Uterus (tissue), 4 donors: Measurements from ENCODE around the gene GATAD2B. TPM values are rescaled to one million over a fixed set of nuclear protein-coding genes. Genes with fewer than 3 reads are reported as not detected.

Source experiments
- DNase-seq, 2 donors: peaks; one replicate each; pipeline ENCODE4 v3.0.0-alpha.2; 2019 to 2020
- H3K27ac ChIP-seq, 2 donors: fragments of 200-600 bp; sonication (generic); 1 replicate in 1 of 2; 2 replicates in 1 of 2; pipeline ENCODE4 v1.5.1; 2016 to 2018
- H3K27me3 ChIP-seq, 2 donors: fragments of 200-600 bp; sonication (generic); one replicate each; pipeline ENCODE4 v1.5.1; 2018 to 2019; ENCODE audit warnings: control low read depth in 1 of 2
- H3K36me3 ChIP-seq, 2 donors: fragments of 200-600 bp; sonication (generic); one replicate each; pipeline ENCODE4 v1.5.1; 2019; ENCODE audit warnings: control low read depth in 1 of 2
- H3K4me1 ChIP-seq, 2 donors: fragments of 200-600 bp; sonication (generic); one replicate each; pipeline ENCODE4 v1.5.1; 2018 to 2019; ENCODE audit warnings: control low read depth in 1 of 2
- H3K4me3 ChIP-seq, 2 donors: fragments of 200-600 bp; sonication (generic); 1 replicate in 1 of 2; 2 replicates in 1 of 2; pipeline ENCODE4 v1.5.1; 2018 to 2019; ENCODE audit warnings: mild to moderate bottlenecking in 1 of 2
- H3K9me3 ChIP-seq, 2 donors: fragments of 200-600 bp; sonication (generic); one replicate each; pipeline ENCODE4 v1.5.1; 2019; ENCODE audit warnings: control low read depth in 1 of 2
- POLR2A ChIP-seq, 2 donors: fragments of 450-650 bp; IDR thresholded peaks; one replicate each; pipeline ENCODE4 v1.6.1; 2016; ENCODE audit warnings: antibody characterized with exemption in 2 of 2, mild to moderate bottlenecking in 1 of 2, moderate library complexity in 1 of 2
- intact Hi-C: fragments of 100-400 bp; cut with DNase I; formaldehyde crosslinking; loops from one replicate; pipeline ENCODE4 v1.15.1; 2023; ENCODE audit warnings: low total_unique reads
- total RNA-seq, 4 donors: library from RNA; depleted of rRNA in 3 of 4; stranded (reverse); fragments of >200 nt in 3 of 4; gene quantifications; one replicate each; pipeline versions ENCODE4 v1.1.0 to v1.2.4, GENCODE V29; 2014 to 2023
- TF ChIP-seq, protein P1 (sequence below), 4 experiments: fragments of 200-600 bp in 2 of 4; fragments of 450-650 bp in 2 of 4; sonication (generic) in 2 of 4; IDR thresholded peaks; one replicate each; pipeline ENCODE4 v1.5.1; 2016 to 2019; ENCODE audit warnings: antibody characterized with exemption in 4 of 4, mild to moderate bottlenecking in 2 of 4, moderate library complexity in 1 of 4
- donor health status: DM: yes; HTN: yes; CAD: no.

Gene GATAD2B
- 10 to 100 TPM in 3 of 4 donors, 1 to 10 TPM in 1; 7.1 to 79.0 (median 26.6) TPM for total RNA-seq

DNA sequence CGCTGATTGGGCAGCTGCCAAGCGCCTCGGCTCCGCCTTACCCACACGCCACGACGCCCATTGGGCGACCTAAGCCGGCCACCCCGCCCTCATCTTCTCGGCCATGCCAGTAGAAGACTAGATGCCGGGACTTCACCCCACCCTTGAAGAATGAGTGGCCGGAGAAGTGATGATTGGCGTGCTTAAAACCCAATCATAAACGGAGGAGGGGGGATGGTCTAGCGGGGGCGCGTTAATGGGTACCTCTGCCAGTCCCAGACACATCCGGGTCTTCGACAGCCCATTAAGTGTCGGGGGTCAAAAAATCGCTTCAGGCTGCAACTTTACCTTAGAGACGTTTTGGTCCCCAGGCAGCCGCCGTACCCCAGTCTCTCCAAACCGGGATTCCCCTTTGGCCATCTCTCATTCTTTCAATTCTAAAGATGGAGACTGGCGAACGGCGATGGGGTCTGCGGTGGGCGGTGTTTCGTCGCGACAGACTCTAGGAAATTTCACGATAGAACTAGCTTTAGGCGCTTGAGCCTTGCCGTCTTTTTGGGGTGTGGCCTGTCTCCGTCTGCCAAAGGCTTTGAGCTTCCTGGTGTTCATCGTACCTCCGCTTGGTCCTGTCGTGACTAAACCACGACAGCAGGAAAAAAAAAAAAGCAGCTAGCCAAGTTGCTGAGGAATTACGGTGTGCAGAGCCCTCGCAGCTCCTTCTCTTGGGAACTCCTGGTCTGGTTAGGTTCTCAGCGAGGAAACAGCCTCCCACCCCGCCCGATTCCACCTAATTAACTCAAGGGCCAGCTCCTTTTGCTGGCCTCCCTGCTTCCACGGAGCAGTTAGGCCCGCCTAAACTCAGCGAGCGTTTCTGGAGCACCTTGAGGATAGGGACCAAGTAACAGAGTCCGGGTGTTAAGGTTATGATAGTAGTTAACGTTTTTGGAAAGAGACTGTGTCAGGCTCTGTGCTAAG is at the start of gene GATAD2B:
Gene GATAD2B, minus strand, starts transcription at position 1 of the 954 bp plus-strand sequence. CDS start 94,625 bp downstream, outside the sequence.
- peak; percentile 98 to 100 for DNase-seq
- Histone ChIP-seq H3K27ac (peak within 1 kb of the TSS; percentile 88 to 97), H3K4me3 (peak within 1 kb of the TSS; percentile 67 to 95), H3K36me3 (no peaks in the 10 kb centered on the region), H3K9me3 (no peaks in the 10 kb centered on the region), H3K4me1 (peaks cover 1 to 13% of the 10 kb centered on the region in 2 donors), H3K27me3 (no peaks in the 10 kb centered on the region)
- TF ChIP-seq, protein P1, sequence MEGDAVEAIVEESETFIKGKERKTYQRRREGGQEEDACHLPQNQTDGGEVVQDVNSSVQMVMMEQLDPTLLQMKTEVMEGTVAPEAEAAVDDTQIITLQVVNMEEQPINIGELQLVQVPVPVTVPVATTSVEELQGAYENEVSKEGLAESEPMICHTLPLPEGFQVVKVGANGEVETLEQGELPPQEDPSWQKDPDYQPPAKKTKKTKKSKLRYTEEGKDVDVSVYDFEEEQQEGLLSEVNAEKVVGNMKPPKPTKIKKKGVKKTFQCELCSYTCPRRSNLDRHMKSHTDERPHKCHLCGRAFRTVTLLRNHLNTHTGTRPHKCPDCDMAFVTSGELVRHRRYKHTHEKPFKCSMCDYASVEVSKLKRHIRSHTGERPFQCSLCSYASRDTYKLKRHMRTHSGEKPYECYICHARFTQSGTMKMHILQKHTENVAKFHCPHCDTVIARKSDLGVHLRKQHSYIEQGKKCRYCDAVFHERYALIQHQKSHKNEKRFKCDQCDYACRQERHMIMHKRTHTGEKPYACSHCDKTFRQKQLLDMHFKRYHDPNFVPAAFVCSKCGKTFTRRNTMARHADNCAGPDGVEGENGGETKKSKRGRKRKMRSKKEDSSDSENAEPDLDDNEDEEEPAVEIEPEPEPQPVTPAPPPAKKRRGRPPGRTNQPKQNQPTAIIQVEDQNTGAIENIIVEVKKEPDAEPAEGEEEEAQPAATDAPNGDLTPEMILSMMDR (IDR thresholded peaks at IDR 0.05), result no peak
- no peak for TF ChIP-seq POLR2A (IDR thresholded peaks at IDR 0.05)
- intact Hi-C loops, result no loop called here

DNA sequence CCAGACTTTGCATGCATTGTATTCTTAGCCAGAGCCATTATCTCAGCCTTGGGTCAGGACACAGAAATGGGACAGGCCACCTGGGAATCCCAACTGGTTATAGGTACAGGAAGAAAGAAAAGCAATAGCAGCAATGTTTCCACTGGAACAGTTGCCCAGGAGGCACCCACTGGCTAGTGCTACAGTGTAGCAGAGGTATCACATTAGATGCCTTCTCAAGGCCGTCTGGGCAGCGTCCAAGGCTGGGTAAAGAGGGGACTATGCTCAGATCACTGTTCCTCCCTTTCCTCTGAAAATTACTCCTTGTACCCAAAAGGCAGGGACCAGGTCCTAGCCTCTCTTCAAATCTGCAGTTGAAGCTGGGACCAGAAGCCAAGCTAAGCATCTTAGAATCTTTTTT is 47.6 kb upstream of the GATAD2B start:
- intact Hi-C loops, result loop anchor here (10.0 kb wide), 1 partner anchor 176 kb away; no protein-coding TSS in a partner anchor
- H3K4me3 ChIP-seq, result no peak overlapping the region
- TF ChIP-seq POLR2A (IDR thresholded peaks at IDR 0.05), result no peak
- TF ChIP-seq, protein P1 (IDR thresholded peaks at IDR 0.05), result no peak

DNA sequence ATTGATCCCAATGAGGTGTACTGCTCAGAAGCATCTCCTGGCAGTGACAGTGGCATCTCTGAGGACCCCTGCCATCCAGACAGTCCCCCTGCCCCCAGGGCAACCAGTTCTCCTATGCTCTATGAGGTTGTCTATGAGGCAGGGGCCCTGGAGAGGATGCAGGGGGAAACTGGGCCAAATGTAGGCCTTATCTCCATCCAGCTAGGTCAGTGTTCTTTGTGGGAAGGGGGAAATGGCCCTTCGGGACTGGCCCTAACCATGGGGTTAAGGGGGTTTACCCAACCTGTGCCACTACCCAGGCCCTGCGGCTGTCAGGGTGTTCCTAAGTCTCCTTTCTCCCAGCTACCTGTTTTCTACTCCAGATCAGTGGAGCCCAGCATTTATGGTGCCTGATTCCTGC is 46.2 kb upstream of the GATAD2B start:
- Histone ChIP-seq H3K27ac (no peak overlapping the region), H3K36me3 (no peaks in the 10 kb centered on the region), H3K27me3 (no peaks in the 10 kb centered on the region), H3K9me3 (no peaks in the 10 kb centered on the region), H3K4me1 (peaks cover 0 to 3% of the 10 kb centered on the region in 2 donors), H3K4me3 (no peak overlapping the region)
- TF ChIP-seq, protein P1 (IDR thresholded peaks at IDR 0.05), result no peak
- no peak for TF ChIP-seq POLR2A (IDR thresholded peaks at IDR 0.05)
- intact Hi-C loops, result no loop called here
- no peak for DNase-seq

More for the DNA sequence above, 47.6 kb upstream of the GATAD2B start:
- Histone ChIP-seq H3K9me3 (no peaks in the 10 kb centered on the region), H3K27me3 (no peaks in the 10 kb centered on the region), H3K27ac (no peak overlapping the region), H3K36me3 (no peaks in the 10 kb centered on the region), H3K4me1 (peaks cover 0 to 3% of the 10 kb centered on the region in 2 donors)
- no peak for DNase-seq

DNA sequence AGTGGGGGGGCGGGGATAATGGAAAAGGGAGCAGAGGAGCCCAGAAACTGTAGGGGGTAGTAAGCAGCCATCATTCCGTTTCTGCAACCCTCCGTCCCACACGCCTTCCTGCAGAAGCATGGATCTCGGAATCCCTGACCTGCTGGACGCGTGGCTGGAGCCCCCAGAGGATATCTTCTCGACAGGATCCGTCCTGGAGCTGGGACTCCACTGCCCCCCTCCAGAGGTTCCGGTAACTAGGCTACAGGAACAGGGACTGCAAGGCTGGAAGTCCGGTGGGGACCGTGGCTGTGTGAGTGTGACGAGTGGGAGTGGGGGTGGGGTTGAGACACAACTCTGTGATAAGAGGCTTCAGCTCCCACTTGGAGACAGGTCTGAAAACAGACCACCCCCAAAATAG is 45.6 kb upstream of the GATAD2B start:
- H3K27me3 ChIP-seq, result no peaks in the 10 kb centered on the region
- TF ChIP-seq, protein P1 (IDR thresholded peaks at IDR 0.05), result no peak
- TF ChIP-seq POLR2A (IDR thresholded peaks at IDR 0.05), result no peak
- peak overlapping the region; percentile 89 to 91 for H3K27ac ChIP-seq
- no peaks in the 10 kb centered on the region for H3K9me3 ChIP-seq
- no peaks in the 10 kb centered on the region for H3K36me3 ChIP-seq
- peaks cover 0 to 3% of the 10 kb centered on the region in 2 donors for H3K4me1 ChIP-seq
- H3K4me3 ChIP-seq, result peak overlapping the region; percentile 55 to 74
- DNase-seq, result no peak
- intact Hi-C loops, result no loop called here

DNA sequence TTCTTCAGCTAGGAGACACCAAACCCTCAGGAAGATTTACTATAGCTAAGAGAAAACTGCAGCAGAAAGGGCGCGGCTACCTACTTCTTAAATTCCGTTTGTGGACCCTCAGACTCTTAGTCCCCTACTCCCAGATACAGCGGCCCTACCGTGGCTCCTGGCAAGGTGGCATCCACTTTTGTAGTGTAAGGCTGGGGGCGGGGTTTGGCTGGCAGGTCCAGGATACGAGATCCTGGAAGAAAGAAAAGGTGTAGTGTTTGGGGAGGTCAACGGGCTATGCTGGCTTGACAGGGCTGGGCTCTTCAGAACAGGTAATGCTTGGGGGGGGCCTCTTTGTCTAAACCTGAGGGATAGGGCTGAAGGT is 45.2 kb upstream of the GATAD2B start:
- TF ChIP-seq, protein P1 (IDR thresholded peaks at IDR 0.05), result no peak
- TF ChIP-seq POLR2A (IDR thresholded peaks at IDR 0.05), result no peak
- peak; percentile 47 to 59 for DNase-seq
- peak overlapping the region; percentile 55 to 74 for H3K4me3 ChIP-seq
- peak overlapping the region; percentile 89 to 91 for H3K27ac ChIP-seq
- peaks cover 0 to 3% of the 10 kb centered on the region in 2 donors for H3K4me1 ChIP-seq
- H3K9me3 ChIP-seq, result no peaks in the 10 kb centered on the region
- intact Hi-C loops, result no loop called here
- no peaks in the 10 kb centered on the region for H3K36me3 ChIP-seq
- H3K27me3 ChIP-seq, result no peaks in the 10 kb centered on the region
